Glomerular endothelial cell (primary cell): ENCODE results near the gene SMOC2. TPM values are rescaled to one million over a fixed set of nuclear protein-coding genes. Genes with fewer than 3 reads are reported as not detected.

ENCODE experiments used
- DNase-seq: peaks from one replicate; pipeline ENCODE4 v3.0.0-alpha.2; 2011; ENCODE audit warnings: low read depth, low spot score; ENCODE audit errors: extremely low read depth
- total RNA-seq: library from RNA; depleted of rRNA; stranded (reverse); fragments of >200 nt; gene quantifications from 2 replicates; pipeline ENCODE4 v1.2.3, GENCODE V29; 2015

The SMOC2 gene
- total RNA-seq, 1 donor from 2014 or later: not detected

GRCh38 chr6:168641446-168641845 lies 200.5 kb downstream of the SMOC2 start:
- no peak for DNase-seq

GRCh38 chr6:168643401-168643800 lies 202.4 kb downstream of the SMOC2 start:
- no peak for DNase-seq

GRCh38 chr6:168645326-168645725 lies 204.3 kb downstream of the SMOC2 start:
- no peak for DNase-seq

GRCh38 chr6:168647271-168647670 lies 206.3 kb downstream of the SMOC2 start:
- no peak for DNase-seq

GRCh38 chr6:168648240-168649125 lies 207.5 kb downstream of the SMOC2 start:
- no peak for DNase-seq

- no peak for DNase-seq
Observed at GRCh38 chr6:168649209-168649608, 208.2 kb downstream of the SMOC2 start.

GRCh38 chr6:168650671-168651111 lies 209.7 kb downstream of the SMOC2 start:
- DNase-seq: no peak

GRCh38 chr6:168655462-168656152 lies 214.6 kb downstream of the SMOC2 start:
- DNase-seq: no peak

- no peak for DNase-seq
Observed at GRCh38 chr6:168658059-168658458, 217.1 kb downstream of the SMOC2 start.

GRCh38 chr6:168660400-168660945 lies 219.5 kb downstream of the SMOC2 start:
- no peak for DNase-seq

- DNase-seq: no peak
Observed at GRCh38 chr6:168662301-168662936, 221.4 kb downstream of the SMOC2 start.

- no peak for DNase-seq
Observed at GRCh38 chr6:168663041-168663440, 222.1 kb downstream of the SMOC2 start.

- no peak for DNase-seq
Observed at GRCh38 chr6:168664956-168665355, 224.0 kb downstream of the SMOC2 start.

GRCh38 chr6:168666170-168666569 lies 225.2 kb downstream of the SMOC2 start:
- DNase-seq: no peak

- DNase-seq: no peak
Observed at GRCh38 chr6:168666699-168667427, 225.9 kb downstream of the SMOC2 start.

GRCh38 chr6:168667428-168667805 lies 226.4 kb downstream of the SMOC2 start:
- no peak for DNase-seq

- no peak for DNase-seq
Observed at GRCh38 chr6:168670401-168670985, 229.5 kb downstream of the SMOC2 start.

- DNase-seq: no peak
Observed at GRCh38 chr6:168671028-168671862, 230.3 kb downstream of the SMOC2 start.

- no peak for DNase-seq
Observed at GRCh38 chr6:168671863-168672546, 231.0 kb downstream of the SMOC2 start.
